AG04449 (cell line): Measurements from ENCODE around the gene AMN1.

ENCODE experiments used
- CTCF ChIA-PET: fragments of 350-600 bp; formaldehyde crosslinking; extraction: SDS; loops from one replicate; lab custom pipeline; 2021; ENCODE audit warnings: antibody characterized with exemption; lab: Yijun Ruan, JAX
- POLR2A ChIA-PET: fragments of 400-600, 350-600 bp; formaldehyde crosslinking; extraction: SDS; loops from one replicate; lab custom pipeline; 2020; ENCODE audit warnings: antibody characterized with exemption, inconsistent platforms; lab: Yijun Ruan, JAX
- DNase-seq: peaks from one replicate; pipeline ENCODE4 v3.0.0-alpha.2; 2010; ENCODE audit warnings: low read depth, low spot score
- H3K4me3 ChIP-seq: 2 replicates; pipeline ENCODE4 v1.5.1; 2011; ENCODE audit warnings: low read depth, mild to moderate bottlenecking, control low read depth, low read length
- CTCF ChIP-seq: IDR thresholded peaks from one replicate; pipeline ENCODE4 v1.5.1; 2011; ENCODE audit warnings: mild to moderate bottlenecking, moderate library complexity, low read length, control low read depth, inconsistent platforms; ENCODE audit not compliant: insufficient read depth; ENCODE audit errors: missing control alignments

The AMN1 gene

GRCh38 chr12:31728917-31729640 is at the start of gene AMN1:
Gene AMN1 (minus strand): TSS chr12:31729021. CDS start chr12:31729008, 13 bp downstream.
- ChIA-PET CTCF (interaction anchor here (0.9 to 1.1 kb wide), 2 partner anchors 13 to 76 kb away, joined by 3 to 4 read pairs; no protein-coding TSS in a partner anchor), POLR2A (interaction anchor here (0.5 to 0.7 kb wide), 3 partner anchors 336 to 948 kb away, joined by 3 to 4 read pairs (median 4); no protein-coding TSS in a partner anchor)
- peak; percentile 90 for DNase-seq
- TF ChIP-seq CTCF, result no peak
- peak within 1 kb of the TSS; percentile 77 for H3K4me3 ChIP-seq

DNA sequence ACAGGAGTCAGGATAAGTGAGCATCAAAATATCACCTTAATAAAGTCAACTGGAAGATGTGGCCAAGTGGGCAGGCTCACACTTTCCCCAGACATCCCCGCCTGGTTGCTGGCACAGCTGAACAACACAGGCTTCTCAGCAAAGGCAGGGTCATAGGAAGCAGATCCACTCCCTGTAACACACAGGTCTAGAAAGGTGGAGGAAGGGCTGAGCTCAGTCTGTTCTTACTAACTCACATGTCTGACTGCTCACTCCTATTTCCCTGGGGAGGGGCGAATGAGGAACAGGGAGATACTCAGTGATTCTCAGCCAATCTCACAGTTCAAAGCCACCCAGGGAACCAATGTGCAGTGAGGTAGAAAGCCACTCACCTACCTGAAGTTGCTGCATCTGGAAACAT is 45.0 kb upstream of the AMN1 start:
- no peak for DNase-seq
- ChIA-PET POLR2A (no interaction called here), CTCF (no interaction called here)

DNA sequence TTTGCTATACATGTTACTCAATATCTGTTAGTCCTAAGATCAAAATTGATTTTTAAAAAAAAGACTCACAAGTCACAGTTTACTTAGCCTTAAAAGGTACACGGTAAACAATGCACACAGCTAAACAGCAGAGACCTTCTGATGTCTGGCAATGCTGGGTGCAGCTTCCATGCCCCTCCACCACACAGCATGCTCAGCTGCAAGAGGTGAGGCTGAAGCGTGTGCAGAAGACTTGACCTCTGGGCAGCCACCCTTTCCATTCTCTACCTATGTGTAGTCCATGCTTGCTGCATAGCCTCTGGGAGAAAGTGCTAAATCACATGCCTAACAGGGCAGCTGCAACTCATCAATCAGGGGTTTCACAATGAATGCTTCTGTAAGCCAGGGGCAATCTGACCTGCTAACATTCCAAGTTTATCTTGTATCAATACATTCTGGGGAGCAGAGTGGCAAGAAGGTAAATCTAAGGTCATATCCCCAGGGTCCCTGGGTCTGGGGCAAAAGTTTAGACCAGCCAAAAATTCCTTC is 44.5 kb upstream of the AMN1 start:
- no peak for DNase-seq
- H3K4me3 ChIP-seq, result no peak overlapping the region
- POLR2A ChIA-PET, result no interaction called here
- CTCF ChIA-PET, result no interaction called here
- TF ChIP-seq CTCF, result no peak

More for the DNA sequence above, 45.0 kb upstream of the AMN1 start:
- no peak for TF ChIP-seq CTCF
- no peak overlapping the region for H3K4me3 ChIP-seq

GRCh38 chr12:31772685-31773222 is 43.9 kb upstream of the AMN1 start:
- ChIA-PET POLR2A (no interaction called here), CTCF (no interaction called here)
- TF ChIP-seq CTCF, result no peak
- no peak for DNase-seq
- H3K4me3 ChIP-seq, result no peak overlapping the region

GRCh38 chr12:31772186-31772585 is 43.4 kb upstream of the AMN1 start:
- TF ChIP-seq CTCF, result no peak
- DNase-seq, result no peak
- H3K4me3 ChIP-seq, result no peak overlapping the region
- POLR2A ChIA-PET, result no interaction called here
- CTCF ChIA-PET, result no interaction called here

GRCh38 chr12:31768046-31768445 is 39.2 kb upstream of the AMN1 start:
- POLR2A ChIA-PET, result no interaction called here
- CTCF ChIA-PET, result no interaction called here
- TF ChIP-seq CTCF, result no peak
- H3K4me3 ChIP-seq, result no peak overlapping the region
- no peak for DNase-seq
